Body of pancreas (tissue), 4 donors: ENCODE measurements around the gene C1QTNF1. TPM values are rescaled to one million over a fixed set of nuclear protein-coding genes. Genes with fewer than 3 reads are reported as not detected.

ENCODE experiments used
- ATAC-seq: fragments of 150-250 bp; one replicate; pipeline ENCODE4 v1.9.1; 2016
- DNase-seq, 4 donors: peaks; one replicate each; pipeline ENCODE4 v3.0.0-alpha.2; 2019
- H3K27ac ChIP-seq, 4 donors: fragments of 200-600 bp; sonication (generic); 1 replicate in 3 of 4; 2 replicates in 1 of 4; pipeline versions ENCODE4 v1.5.1 to v1.6.1; 2016 to 2019; ENCODE audit warnings: mild to moderate bottlenecking in 1 of 4, mixed read lengths in 1 of 4, moderate library complexity in 1 of 4
- H3K27me3 ChIP-seq, 2 donors: fragments of 200-600 bp; sonication (generic); one replicate each; pipeline ENCODE4 v1.6.0; 2016; ENCODE audit warnings: mild to moderate bottlenecking in 1 of 2
- H3K36me3 ChIP-seq, 2 donors: fragments of 200-600 bp; sonication (generic); replicated peaks in 1 of 2; 2 replicates each; pipeline ENCODE4 v1.5.1; 2016; ENCODE audit warnings: low read depth in 2 of 2; ENCODE audit not compliant: insufficient read depth in 1 of 2
- H3K4me1 ChIP-seq: fragments of 200-600 bp; sonication (generic); one replicate; pipeline ENCODE4 v1.6.0; 2016
- H3K4me3 ChIP-seq, 2 donors: fragments of 200-600 bp; sonication (generic); 1 replicate in 1 of 2; 2 replicates in 1 of 2; pipeline ENCODE4 v1.5.1; 2016 to 2019
- H3K9me3 ChIP-seq, 3 donors: fragments of 200-600 bp; sonication (generic); 1 replicate in 2 of 3; 2 replicates in 1 of 3; pipeline ENCODE4 v1.5.1; 2016
- POLR2A ChIP-seq, 3 donors: fragments of 450-650 bp; IDR thresholded peaks; one replicate each; pipeline ENCODE4 v1.6.1; 2016; ENCODE audit warnings: antibody characterized with exemption in 3 of 3, mild to moderate bottlenecking in 2 of 3
- WGBS, 2 donors: methylation state at CpG; one replicate each; pipeline ENCODE4 v1.1.5; 2017; 5-methylcytosine and 5-hydroxymethylcytosine counted together
- intact Hi-C: fragments of 100-400 bp; cut with DNase I; formaldehyde crosslinking; loops from one replicate; pipeline ENCODE4 v1.15.1; 2023
- total RNA-seq, 2 donors: library from RNA; depleted of rRNA; stranded (reverse); fragments of >200 nt; gene quantifications; one replicate each; pipeline ENCODE4 v1.1.0, GENCODE V29; 2016
- TF ChIP-seq, protein P1 (sequence below), 7 experiments: fragments of 450-650 bp in 4 of 7; fragments of 200-600 bp in 3 of 7; sonication (generic) in 3 of 7; IDR thresholded peaks; one replicate each; pipeline ENCODE4 v1.5.1; 2016 to 2019; ENCODE audit warnings: antibody characterized with exemption in 7 of 7

Gene C1QTNF1
- total RNA-seq, 2 donors from 2014 or later, result 8.3 to 50.1 TPM

DNA sequence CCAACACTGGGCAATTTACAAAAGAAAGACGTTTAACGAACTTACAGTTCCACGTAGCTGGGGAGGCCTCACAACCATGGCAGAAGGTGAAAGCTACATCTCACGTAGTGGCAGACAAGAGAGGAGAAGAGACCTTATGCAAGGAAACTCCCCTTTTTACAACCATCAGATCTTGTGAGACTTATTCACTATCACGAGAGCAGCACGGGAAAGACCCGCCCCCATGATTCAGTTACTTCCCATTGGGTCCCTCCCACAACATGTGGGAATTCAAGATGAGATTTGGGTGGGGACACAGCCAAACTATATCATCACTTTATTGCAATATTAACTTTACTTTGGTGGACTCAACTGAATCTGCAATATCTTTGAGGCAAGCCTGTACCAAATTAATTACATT lies 38.7 kb downstream of the C1QTNF1 start:
- intact Hi-C loops, result no loop called here
- Histone ChIP-seq H3K27me3 (no peaks in the 10 kb centered on the region), H3K4me1 (no peaks in the 10 kb centered on the region), H3K4me3 (no peak overlapping the region), H3K36me3 (no peaks in the 10 kb centered on the region), H3K27ac (no peak overlapping the region), H3K9me3 (no peaks in the 10 kb centered on the region)
- DNase-seq (no peak), ATAC-seq (no peak)
- 83% methylated on average over 7 of the region's 7 CpGs for WGBS, 2 donors
- TF ChIP-seq POLR2A (IDR thresholded peaks at IDR 0.05), result no peak
- TF ChIP-seq, protein P1, sequence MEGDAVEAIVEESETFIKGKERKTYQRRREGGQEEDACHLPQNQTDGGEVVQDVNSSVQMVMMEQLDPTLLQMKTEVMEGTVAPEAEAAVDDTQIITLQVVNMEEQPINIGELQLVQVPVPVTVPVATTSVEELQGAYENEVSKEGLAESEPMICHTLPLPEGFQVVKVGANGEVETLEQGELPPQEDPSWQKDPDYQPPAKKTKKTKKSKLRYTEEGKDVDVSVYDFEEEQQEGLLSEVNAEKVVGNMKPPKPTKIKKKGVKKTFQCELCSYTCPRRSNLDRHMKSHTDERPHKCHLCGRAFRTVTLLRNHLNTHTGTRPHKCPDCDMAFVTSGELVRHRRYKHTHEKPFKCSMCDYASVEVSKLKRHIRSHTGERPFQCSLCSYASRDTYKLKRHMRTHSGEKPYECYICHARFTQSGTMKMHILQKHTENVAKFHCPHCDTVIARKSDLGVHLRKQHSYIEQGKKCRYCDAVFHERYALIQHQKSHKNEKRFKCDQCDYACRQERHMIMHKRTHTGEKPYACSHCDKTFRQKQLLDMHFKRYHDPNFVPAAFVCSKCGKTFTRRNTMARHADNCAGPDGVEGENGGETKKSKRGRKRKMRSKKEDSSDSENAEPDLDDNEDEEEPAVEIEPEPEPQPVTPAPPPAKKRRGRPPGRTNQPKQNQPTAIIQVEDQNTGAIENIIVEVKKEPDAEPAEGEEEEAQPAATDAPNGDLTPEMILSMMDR (IDR thresholded peaks at IDR 0.05), result no peak

DNA sequence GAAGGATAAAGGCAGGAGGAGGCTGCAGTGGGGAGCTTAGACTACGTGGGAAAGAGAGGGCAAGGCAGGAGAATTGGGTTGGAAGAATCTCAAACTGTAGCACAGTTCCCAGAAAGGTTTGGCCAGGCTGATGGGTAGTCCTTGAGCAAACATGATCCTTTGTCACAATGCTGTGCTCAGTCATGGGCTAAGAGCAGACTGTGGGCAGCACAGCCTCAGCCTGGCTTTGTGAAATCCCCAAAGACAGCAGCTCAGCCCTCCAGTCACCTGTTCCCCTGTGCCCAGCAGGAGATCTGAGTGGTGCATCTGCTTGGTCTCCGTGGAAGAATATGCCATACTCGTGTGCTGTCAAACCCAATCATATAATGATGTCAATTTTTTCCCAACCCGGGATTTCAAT lies 40.1 kb downstream of the C1QTNF1 start:
- no peaks in the 10 kb centered on the region for H3K9me3 ChIP-seq
- no peak for TF ChIP-seq POLR2A (IDR thresholded peaks at IDR 0.05)
- TF ChIP-seq, protein P1 (IDR thresholded peaks at IDR 0.05), result no peak
- H3K27me3 ChIP-seq, result no peaks in the 10 kb centered on the region
- 62 to 65% methylated on average over 4 of the region's 4 CpGs for WGBS, 2 donors
- no peak overlapping the region for H3K27ac ChIP-seq
- intact Hi-C loops, result no loop called here
- ATAC-seq (no peak), DNase-seq (no peak)
- no peaks in the 10 kb centered on the region for H3K4me1 ChIP-seq
- no peaks in the 10 kb centered on the region for H3K36me3 ChIP-seq
- H3K4me3 ChIP-seq, result no peak overlapping the region

DNA sequence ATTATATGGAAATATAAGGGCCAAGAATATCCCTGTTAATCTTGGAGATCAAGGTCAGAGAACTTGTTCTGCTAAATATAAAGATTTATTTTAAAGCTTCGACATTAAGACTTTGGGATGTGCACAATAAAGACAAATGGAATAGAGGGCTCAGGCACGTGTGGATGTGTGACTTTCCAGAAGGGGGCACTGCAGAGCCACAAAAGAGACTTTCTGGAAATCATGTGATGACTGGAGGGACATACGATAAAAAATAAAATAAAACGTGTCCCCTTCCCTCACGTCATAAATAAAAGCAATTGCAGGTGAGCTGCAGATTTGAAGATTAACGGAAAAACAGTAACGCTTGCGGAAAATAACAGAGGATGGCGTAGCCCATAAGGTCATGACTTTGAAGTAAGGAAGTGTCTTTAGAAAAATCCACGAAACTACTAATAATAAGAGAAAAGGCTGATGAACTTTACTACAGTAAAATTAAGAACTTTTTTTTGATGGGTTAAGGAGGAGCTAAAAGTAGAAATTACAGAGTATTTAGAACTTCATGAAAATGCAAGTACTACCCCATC lies 41.2 kb downstream of the C1QTNF1 start:
- Histone ChIP-seq H3K27ac (no peak overlapping the region), H3K9me3 (no peaks in the 10 kb centered on the region), H3K4me3 (no peak overlapping the region), H3K36me3 (no peaks in the 10 kb centered on the region), H3K4me1 (no peaks in the 10 kb centered on the region), H3K27me3 (no peaks in the 10 kb centered on the region)
- ATAC-seq (peak; percentile 56), DNase-seq (peak in 3 of 4 donors; percentile 57 to 61 (median 61))
- WGBS, 2 donors, result 30 to 35% methylated on average over 10 of the region's 10 CpGs
- TF ChIP-seq, protein P1 (IDR thresholded peaks at IDR 0.05), result peak in 6 of 7 experiments; percentile 31 to 69 (median 56)
- TF ChIP-seq POLR2A (IDR thresholded peaks at IDR 0.05), result no peak
- intact Hi-C loops, result no loop called here

DNA sequence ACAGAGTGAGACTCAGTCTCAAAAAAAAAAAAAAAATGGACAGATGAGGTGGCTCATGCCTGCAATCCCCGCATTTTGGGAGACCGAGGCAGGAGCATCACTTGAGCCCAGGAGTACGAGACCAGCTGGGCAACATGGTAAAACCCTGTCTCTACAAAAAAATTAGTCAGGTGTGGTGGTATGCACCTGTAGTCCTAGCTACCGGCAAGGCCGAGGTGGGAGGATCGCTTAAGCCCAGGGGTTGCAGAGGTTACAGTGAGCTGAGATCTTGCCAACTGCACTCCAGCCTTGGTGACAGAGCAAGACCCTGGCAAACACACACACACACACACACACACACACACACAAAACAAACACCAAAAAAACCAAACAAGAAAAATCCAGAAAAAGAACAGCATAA lies 43.0 kb downstream of the C1QTNF1 start:
- no peaks in the 10 kb centered on the region for H3K27me3 ChIP-seq
- H3K4me1 ChIP-seq, result no peaks in the 10 kb centered on the region
- ATAC-seq, result no peak
- intact Hi-C loops, result no loop called here
- no peak overlapping the region for H3K4me3 ChIP-seq
- 67 to 69% methylated on average over 6 of the region's 6 CpGs for WGBS, 2 donors
- H3K27ac ChIP-seq, result no peak overlapping the region
- H3K9me3 ChIP-seq, result no peaks in the 10 kb centered on the region
- H3K36me3 ChIP-seq, result no peaks in the 10 kb centered on the region
- no peak for DNase-seq
- TF ChIP-seq, protein P1 (IDR thresholded peaks at IDR 0.05), result no peak
- no peak for TF ChIP-seq POLR2A (IDR thresholded peaks at IDR 0.05)

DNA sequence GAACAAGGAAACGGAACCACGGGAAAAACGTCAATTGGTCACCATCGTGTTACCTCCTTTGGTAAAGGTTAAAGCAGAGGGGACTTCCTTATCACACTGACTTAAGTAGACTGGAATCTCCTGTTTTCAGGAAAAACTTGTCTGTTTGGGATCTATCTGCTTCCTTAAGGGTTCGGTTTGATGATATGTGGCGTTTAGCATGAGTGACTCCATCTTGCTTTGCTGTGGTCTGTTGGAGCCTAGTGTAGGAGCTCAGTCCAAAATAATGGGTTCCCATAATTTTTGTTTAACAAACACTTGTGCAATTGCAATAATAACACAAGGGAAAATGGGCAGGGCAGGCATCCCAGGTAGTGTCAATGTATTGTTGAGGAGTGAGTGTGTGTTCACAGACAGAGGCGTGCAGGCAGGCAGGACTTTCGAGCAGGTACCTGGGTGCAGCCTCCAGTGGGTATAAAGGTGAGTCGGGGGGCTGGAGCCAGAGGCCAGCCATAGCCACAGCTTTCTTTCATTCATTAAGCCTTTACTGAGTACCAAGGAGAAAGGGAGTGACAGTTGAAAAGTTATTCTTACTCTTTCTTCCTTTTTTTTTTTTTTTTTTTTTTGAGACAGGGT lies 46.4 kb downstream of the C1QTNF1 start:
- Histone ChIP-seq H3K36me3 (no peaks in the 10 kb centered on the region), H3K9me3 (no peaks in the 10 kb centered on the region), H3K27ac (no peak overlapping the region), H3K4me1 (peaks cover 7% of the 10 kb centered on the region), H3K27me3 (no peaks in the 10 kb centered on the region), H3K4me3 (no peak overlapping the region)
- TF ChIP-seq, protein P1 (IDR thresholded peaks at IDR 0.05), result no peak
- no peak for TF ChIP-seq POLR2A (IDR thresholded peaks at IDR 0.05)
- 73 to 78% methylated on average over 9 of the region's 9 CpGs for WGBS, 2 donors
- ATAC-seq (no peak), DNase-seq (no peak)
- intact Hi-C loops, result no loop called here
